ENCODE results near the gene HPS5. TPM values are rescaled to one million over a fixed set of nuclear protein-coding genes. Genes with fewer than 3 reads are reported as not detected.

The HPS5 gene
- total RNA-seq, 1 donor from 2014 or later = 35.2 TPM

GRCh38 chr11:18313965-18314763, 7.8 kb downstream of the HPS5 start:
- H3K27ac Mint-ChIP-seq (ENCODE audit: unreplicated experiment) = peak overlapping the region; percentile 86
- H3K36me3 Mint-ChIP-seq (ENCODE audit: low read depth) = peaks cover 16% of the 10 kb centered on the region
- no peak overlapping the region for H3K4me3 Mint-ChIP-seq (ENCODE audit: unreplicated experiment)
- H3K9me3 Mint-ChIP-seq (ENCODE audit: low read depth) = no peaks in the 10 kb centered on the region
- H3K27me3 Mint-ChIP-seq (ENCODE audit: low read depth) = no peaks in the 10 kb centered on the region
- TF ChIP-seq CTCF (IDR thresholded peaks at IDR 0.05) = no peak
- DNase-seq (ENCODE audit: low spot score) = no peak
- H3K4me1 Mint-ChIP-seq (ENCODE audit: low read depth) = peaks cover 69% of the 10 kb centered on the region

GRCh38 chr11:18312663-18313420, 9.1 kb downstream of the HPS5 start:
- peak overlapping the region; percentile 86 for H3K27ac Mint-ChIP-seq (ENCODE audit: unreplicated experiment)
- no peak for TF ChIP-seq CTCF (IDR thresholded peaks at IDR 0.05)
- no peak for DNase-seq (ENCODE audit: low spot score)
- no peak overlapping the region for H3K4me3 Mint-ChIP-seq (ENCODE audit: unreplicated experiment)
- H3K27me3 Mint-ChIP-seq (ENCODE audit: low read depth) = no peaks in the 10 kb centered on the region
- peaks cover 22% of the 10 kb centered on the region for H3K36me3 Mint-ChIP-seq (ENCODE audit: low read depth)
- peaks cover 62% of the 10 kb centered on the region for H3K4me1 Mint-ChIP-seq (ENCODE audit: low read depth)
- H3K9me3 Mint-ChIP-seq (ENCODE audit: low read depth) = no peaks in the 10 kb centered on the region

GRCh38 chr11:18312012-18312411, 9.9 kb downstream of the HPS5 start:
- H3K27ac Mint-ChIP-seq (ENCODE audit: unreplicated experiment) = peak overlapping the region; percentile 86
- peaks cover 57% of the 10 kb centered on the region for H3K4me1 Mint-ChIP-seq (ENCODE audit: low read depth)
- H3K9me3 Mint-ChIP-seq (ENCODE audit: low read depth) = no peaks in the 10 kb centered on the region
- TF ChIP-seq CTCF (IDR thresholded peaks at IDR 0.05) = no peak
- H3K36me3 Mint-ChIP-seq (ENCODE audit: low read depth) = peaks cover 21% of the 10 kb centered on the region
- no peak overlapping the region for H3K4me3 Mint-ChIP-seq (ENCODE audit: unreplicated experiment)
- H3K27me3 Mint-ChIP-seq (ENCODE audit: low read depth) = no peaks in the 10 kb centered on the region
- DNase-seq (ENCODE audit: low spot score) = no peak

- Mint-ChIP-seq H3K4me3 (ENCODE audit: unreplicated experiment) (no peak overlapping the region), H3K27me3 (ENCODE audit: low read depth) (no peaks in the 10 kb centered on the region), H3K9me3 (ENCODE audit: low read depth) (no peaks in the 10 kb centered on the region), H3K4me1 (ENCODE audit: low read depth) (peaks cover 57% of the 10 kb centered on the region), H3K27ac (ENCODE audit: unreplicated experiment) (peak overlapping the region; percentile 81), H3K36me3 (ENCODE audit: low read depth) (peaks cover 29% of the 10 kb centered on the region)
- no peak for DNase-seq (ENCODE audit: low spot score)
- no peak for TF ChIP-seq CTCF (IDR thresholded peaks at IDR 0.05)
These were observed 11.1 kb downstream of the HPS5 start for GRCh38 chr11:18310800-18311340.

- H3K9me3 Mint-ChIP-seq (ENCODE audit: low read depth) = no peaks in the 10 kb centered on the region
- H3K4me1 Mint-ChIP-seq (ENCODE audit: low read depth) = peaks cover 45% of the 10 kb centered on the region
- no peaks in the 10 kb centered on the region for H3K27me3 Mint-ChIP-seq (ENCODE audit: low read depth)
- H3K4me3 Mint-ChIP-seq (ENCODE audit: unreplicated experiment) = no peak overlapping the region
- H3K36me3 Mint-ChIP-seq (ENCODE audit: low read depth) = peaks cover 32% of the 10 kb centered on the region
- no peak for TF ChIP-seq CTCF (IDR thresholded peaks at IDR 0.05)
- no peak for DNase-seq (ENCODE audit: low spot score)
- no peak overlapping the region for H3K27ac Mint-ChIP-seq (ENCODE audit: unreplicated experiment)
These were observed 12.2 kb downstream of the HPS5 start for GRCh38 chr11:18309691-18310090.

All from chondrocyte (in vitro differentiated cells).